HG03064 (cell line): Measurements from ENCODE around the gene ABO.
"Not testable (repeated sequence)": the region's sequence is repeated elsewhere in the genome, so short reads cannot be mapped to it uniquely, and the experiment has no call there.

ENCODE experiments used
- ATAC-seq: cut with Tn5 transposase; IDR thresholded peaks from one replicate; pipeline ENCODE4 v1.9.1; 2021; ENCODE audit warnings: low read depth; ENCODE audit not compliant: unreplicated experiment

The ABO gene

DNA sequence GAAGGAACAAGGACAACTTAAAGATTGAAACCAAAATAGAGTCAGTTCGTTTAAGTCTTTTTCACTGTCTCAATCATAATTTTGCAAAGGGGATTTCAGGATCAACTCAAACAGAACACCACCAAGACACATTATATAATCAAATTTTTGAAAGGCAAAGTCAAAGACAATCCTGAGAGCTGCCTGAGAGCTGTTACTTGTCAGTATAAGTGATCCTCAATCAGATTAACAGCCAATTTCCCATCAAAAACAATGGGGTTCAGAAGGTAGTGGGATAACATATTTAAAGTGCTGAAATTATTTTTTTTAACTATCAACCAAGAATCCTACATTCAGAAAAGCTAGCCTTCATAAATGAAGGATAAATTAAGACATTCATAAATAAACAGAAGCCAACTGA is 19.3 kb upstream of the ABO start:
- no peak for ATAC-seq

DNA sequence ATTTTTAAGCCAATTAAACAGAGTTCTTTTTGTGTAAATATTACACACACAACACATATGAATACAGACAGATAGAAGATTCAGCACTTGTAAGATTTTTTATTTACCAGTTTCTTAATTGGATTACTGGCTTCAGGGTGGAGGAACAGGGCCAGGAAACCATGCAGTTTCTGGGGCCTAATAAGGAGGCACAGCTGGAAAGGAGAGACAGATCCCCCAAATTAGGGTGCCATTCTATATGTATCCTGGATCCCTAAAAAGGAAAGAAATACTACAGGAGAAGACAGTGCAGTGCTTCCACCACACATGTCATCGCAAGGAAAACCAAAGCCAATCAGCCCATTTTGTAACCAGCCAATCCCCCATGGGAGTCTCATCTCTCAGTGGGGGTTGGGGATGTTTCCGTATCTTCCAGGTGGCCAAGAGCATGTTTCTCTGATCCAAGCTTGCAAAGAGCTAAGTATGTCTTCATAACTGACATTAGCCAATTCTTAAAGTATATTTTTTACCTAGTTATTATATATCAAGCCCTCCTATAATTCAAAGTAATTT is 15.8 kb upstream of the ABO start:
- ATAC-seq: no peak

DNA sequence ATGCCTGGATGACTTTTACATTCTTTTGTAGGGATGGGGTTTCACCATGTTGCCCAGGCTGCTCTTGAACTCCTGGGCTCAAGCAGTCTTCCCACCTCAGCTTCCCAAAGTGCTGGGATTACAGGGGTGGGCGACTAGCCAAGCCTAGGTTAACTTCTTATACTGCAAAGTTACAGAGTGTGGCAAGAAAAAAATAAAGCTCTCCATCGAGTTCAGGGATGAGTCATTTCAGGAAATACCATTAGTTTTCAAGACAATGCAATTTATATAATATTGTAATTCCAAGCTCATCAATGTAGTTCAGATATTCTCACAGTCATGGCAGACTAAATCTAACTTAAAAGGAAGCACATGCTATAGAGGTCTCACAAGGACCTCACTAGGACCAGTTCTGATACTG is 11.5 kb upstream of the ABO start:
- ATAC-seq: no peak

DNA sequence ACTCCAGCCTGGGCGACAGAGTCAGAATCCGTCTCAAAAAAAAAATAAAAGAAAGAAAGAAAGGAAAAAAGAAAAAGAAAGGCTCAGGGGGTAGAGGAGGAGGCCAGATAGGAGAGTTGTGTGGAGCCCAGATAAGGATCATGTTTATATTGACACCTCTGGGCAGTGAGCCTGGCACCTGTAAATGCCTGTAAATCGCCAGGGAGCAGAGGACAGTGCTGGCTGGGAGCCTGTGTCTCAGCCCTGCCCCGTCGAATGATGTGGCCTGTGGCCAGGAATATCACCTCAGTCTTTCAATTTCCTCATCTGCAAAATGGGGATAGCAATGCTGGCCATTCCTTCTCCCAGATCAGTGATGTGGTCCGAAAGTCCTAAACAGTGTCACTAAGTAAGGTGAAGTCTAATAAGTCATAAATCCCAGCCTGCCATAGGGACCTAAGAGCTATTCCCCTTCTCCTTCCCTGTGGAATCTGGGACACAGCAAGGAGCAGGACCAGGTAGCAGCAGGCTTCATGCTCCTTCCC is 10.3 kb upstream of the ABO start:
- no peak for ATAC-seq

DNA sequence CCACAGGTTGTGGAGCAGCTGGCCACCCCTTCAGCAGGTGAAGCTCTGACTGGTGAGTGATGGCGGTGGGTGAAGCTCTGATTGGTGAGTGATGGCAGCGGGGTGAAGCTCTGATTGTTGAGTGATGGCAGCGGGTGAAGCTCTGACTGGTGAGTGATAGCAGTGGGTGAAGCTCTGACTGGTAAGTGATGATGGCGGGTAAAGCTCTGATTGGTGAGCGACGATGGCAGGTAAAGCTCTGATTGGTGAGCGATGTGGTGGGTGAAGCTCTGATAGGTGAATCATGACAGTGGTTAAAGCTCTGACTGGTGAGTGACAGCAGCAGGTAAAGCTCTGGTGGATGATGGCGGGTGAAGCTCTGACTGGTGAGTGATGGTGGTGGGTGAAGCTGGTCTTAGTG is 9.4 kb upstream of the ABO start:
- ATAC-seq: no peak

DNA sequence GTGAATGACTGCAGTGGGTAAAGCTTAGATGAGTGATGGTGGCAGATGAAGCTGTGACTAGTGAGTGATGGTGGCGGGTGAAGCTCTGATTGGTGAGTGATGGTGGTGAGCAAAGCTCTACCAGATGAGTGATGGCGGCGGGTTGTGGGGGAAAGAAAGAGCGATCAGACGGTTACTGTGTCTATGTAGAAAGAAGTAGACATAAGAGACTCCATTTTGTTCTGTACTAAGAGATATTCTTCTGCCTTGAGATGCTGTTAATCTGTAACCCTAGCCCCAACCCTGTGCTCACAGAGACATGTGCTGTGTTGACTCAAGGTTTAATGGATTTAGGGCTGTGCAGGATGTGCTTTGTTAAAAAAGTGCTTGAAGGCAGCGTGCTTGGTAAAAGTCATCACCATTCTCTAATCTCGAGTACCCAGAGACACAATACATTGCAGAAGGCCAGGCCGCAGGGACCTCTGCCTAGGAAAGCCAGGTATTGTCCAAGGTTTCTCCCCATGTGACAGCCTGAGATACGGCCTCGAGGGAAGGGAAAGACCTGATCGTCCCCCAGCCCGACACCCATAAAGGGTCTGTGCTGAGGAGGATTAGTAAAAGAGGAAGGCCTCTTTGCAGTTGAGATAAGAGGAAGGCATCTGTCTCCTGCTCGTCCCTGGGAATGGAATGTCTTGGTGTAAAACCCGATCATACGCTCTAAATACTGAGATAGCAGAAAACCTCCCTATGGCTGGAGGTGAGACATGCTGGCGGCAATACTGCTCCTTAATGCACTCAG is 8.4 kb upstream of the ABO start:
- ATAC-seq: not testable (repeated sequence)

DNA sequence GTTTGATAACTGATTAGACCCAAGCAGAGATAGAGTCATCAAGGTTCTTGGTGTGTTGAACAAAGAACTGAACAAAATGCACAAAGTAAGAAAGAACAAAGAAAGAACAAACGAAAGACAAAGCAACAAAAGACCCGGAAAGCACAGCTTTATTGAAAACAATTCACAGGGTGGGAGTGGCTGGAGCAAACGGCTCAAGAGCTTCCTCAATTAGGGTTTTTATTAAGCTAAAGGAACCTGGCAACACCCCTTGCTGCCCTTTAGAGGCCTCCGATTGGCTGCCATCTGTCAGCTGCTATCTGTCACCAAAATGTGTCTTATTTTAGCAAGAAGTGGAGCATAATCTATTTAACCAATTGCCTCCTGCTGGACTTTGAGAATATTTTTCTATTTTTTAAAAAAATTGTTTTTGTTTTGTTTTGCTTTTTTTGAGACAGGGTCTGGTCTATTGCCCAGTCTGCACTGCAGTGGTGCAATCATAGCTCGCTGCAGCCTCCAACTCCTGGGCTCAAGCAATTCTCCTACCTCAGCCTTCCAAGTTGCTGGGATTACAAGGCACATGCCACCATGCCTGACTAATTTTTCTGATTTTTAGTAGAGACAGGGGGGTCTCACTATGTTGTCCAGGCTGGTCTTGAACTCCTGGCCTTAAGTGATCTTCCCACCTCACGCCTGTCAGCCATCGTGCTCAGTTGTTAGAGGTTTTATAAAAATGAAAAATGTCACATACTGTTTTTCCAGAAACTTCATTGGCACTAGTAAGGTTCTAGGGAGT is 7.7 kb upstream of the ABO start:
- no peak for ATAC-seq

DNA sequence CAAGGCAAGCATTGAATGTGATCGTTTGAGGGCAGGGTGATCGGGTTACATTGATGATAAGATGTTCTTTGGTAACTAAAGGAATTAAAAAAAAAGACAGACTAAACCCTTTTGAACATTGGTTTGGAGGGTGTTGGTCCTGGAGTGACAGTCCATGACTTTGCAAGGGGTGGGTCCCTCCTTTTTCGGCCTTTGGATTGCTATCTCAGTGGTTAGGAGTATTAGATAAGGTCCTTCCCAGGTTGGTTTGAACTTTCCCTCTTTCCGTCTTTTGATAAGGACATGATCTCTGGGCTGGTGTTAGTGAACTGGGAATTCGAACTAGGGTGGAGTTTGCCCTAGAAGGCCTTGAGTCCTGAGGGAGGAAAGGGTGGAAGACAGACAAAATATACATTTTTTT is 5.4 kb upstream of the ABO start:
- no peak for ATAC-seq

DNA sequence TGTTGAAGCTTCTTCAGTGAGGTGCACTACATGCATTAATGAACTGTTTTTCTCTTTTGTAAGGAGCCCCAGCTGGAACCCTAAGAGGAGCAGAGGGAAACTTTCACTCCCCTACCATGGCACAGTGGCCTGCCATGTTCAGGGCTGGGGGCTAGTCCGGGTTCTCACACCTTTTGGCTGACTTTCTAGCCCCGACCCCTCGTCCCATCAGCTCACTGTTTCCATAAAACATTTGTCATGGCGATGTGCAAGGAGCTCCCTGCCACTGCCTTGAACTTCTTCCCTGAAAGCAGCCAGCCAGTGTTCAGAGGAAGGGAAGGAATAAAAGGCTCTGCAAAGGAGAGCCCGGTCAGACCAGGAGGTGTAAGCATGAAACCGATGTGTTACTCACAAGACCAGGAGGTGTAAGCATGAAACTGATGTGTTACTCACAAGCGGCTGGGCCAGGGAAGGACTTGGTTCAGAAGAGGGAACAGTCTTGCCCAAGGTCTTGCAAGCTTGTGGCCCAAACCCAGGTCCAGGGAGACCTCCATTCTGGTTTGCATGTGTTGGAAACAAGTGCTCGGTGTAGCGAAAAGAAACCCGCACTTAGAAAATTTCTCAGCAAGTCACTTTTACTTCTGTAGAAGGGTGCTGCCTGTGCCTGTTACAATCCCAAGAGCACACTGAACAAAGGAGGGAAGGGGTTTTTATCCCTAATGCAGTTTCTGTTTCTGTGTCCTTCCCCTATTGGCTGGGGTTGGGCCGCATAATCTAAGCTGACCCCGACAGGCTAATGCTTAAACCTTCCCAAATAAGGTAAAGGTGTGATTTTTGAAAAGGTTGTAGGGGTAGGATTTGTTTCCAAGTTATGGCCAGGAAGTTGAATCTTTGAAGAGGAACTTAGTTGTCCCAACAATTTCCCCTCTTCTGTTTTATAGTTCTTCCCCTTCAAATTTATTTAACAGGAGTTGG is 3.4 kb upstream of the ABO start:
- ATAC-seq: no peak

DNA sequence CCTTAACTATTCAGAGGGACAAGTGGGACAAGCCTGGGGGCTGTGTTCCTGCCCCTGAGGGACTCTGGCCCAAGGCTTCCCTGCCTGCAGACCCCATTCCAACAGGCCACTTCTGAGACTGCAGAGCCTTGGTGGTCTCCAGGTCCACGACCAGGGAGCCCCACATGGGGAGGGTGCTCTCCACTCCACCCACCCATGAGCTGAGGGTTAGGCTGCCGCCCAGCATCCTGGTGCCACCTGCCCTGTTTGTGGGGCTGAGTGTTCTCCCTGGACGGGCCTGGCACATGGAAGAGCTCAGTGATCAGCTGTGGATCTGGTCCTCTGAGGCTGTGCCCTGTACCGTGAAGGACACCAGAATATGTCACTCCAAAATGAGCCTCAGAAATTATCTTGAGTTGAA is 2.5 kb upstream of the ABO start:
- ATAC-seq: no peak

DNA sequence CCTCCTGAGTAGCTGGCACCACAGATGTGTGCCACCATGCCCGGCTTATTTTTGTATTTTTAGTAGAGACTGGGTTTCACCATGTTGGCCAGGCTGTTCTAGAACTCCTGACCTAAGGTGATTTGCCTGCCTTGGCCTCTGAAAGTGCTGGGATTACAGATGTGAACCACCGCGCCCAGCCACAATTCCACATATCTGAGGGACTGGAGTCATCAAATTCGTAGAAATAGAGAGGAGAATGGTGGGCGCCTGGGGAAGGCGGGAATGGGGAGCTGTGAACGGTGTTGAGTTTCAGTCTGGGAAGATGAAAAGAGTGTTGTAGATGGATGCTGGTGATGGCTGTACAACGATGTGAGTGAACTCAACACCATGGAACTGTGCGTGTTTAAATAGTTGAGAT is 1.9 kb upstream of the ABO start:
- no peak for ATAC-seq

DNA sequence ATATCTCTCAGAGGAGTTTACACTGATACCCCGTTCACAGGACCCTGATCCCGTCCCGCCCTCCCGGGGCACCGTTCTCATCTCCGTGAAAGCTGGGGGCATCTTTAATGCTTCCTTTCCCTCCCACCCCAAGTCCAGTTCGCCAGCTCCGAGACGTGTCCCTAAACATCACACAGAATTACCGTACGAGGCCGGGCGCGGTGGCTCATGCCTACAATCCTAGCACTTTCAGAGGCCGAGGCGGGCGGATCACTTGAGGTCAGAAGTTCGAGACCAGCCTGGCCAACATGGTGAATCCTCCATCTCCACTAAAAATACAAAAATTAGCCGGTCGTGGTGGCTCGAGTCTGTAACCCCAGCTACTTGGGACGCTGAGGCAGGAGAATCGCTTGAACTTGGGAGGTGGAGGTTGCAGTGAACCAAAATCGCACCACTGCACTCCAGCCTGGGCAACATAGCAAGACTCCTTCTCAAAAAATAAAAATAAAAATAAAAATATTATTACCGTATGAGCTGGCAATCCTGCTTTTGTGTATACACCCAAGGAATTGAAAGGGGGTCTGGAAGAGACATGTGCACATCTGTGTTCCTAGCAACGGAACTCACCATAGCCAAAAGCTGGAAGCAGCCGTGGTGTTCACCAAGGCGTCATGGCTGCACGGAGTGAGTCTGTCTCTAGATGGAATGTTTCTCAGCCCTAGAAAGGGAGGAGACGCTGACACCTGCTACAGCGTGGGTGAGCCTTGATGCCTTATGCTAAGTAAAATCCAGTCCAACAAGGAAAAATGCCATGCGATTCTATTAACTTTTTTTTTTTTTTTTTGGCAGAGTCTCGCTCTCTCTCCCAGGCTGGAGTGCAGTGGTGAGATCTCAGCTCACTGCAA is 1.2 kb upstream of the ABO start:
- ATAC-seq: no peak

DNA sequence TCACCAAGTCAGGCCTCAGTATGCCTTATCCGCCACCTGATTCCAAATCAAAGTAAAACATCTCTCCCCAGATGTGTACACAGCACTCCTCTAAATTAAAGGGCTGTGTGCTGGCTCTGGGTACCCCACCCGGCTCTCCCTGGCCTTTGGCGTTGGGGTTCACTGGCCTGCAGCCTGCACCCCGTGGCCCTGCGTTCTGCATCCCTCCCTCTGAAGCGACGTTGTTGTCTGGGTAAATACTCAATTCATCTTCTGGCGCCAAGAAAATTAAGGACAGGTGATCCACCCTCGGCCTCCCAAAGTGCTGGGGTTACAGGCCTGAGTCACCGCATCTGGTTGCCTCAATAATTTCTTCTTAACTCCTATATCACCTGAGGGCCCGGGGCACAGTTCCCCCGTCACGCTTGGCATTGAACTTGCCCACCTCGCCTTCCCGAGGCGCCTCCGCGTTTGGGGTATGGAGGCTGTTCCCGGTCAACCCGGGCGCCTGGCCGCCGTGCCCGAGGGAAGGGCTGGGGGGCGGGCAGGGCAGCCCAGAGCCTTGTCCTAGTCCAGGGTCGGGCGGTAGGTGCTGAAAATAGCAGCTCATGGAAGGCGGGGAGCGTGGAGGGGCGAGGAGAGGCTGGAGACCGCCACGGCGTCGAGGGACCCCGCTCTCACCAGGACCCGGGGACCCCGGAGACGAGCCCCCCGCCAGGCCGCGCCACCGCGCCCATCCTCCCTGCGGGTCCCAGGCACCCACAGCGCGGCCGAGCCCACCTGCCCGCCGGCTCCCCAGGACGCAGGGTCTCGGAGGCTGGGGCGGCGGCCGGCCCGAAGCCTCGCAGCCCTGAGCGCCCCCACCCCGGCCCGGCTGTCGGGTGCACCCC is 531 bp downstream of the ABO start:
- ATAC-seq: no peak

DNA sequence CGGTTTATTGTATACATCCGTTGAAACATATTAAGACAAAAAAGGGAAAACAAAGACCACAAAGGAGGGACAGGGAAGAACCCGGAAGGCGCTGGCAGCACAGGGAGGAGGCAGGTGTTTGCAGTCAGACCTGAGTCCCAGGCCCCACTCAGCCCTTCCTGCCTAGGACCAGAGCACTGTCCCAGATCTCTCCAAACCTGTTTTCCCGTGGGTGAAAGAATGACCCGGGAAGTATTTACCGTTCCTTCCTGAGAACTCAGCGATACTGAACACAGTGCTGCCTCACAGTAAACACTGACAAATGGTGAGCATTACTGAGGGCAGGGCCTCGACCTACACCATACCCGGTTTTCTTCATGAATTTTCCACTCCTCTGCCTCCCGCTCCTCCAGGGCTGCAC is 1.2 kb downstream of the ABO start:
- no peak for ATAC-seq

DNA sequence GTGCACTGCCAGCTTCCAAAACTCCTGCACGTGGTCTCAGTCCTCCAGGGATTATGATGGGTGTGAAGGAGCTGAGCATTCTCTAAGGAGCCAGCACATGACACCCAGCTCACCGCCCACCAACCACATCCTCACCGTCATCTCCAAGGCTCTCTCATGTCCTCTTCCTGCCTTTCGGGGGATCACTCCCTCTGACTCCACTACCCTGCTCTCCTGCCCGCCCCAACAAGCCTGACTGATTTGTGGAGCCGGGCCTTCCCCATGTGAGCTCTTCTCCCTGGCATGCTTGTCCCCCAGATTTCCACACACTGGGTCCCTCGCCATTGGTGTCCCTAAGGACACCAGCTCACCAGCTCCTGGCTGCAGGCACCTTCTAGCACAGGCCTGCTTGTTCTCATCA is 1.9 kb downstream of the ABO start:
- no peak for ATAC-seq

DNA sequence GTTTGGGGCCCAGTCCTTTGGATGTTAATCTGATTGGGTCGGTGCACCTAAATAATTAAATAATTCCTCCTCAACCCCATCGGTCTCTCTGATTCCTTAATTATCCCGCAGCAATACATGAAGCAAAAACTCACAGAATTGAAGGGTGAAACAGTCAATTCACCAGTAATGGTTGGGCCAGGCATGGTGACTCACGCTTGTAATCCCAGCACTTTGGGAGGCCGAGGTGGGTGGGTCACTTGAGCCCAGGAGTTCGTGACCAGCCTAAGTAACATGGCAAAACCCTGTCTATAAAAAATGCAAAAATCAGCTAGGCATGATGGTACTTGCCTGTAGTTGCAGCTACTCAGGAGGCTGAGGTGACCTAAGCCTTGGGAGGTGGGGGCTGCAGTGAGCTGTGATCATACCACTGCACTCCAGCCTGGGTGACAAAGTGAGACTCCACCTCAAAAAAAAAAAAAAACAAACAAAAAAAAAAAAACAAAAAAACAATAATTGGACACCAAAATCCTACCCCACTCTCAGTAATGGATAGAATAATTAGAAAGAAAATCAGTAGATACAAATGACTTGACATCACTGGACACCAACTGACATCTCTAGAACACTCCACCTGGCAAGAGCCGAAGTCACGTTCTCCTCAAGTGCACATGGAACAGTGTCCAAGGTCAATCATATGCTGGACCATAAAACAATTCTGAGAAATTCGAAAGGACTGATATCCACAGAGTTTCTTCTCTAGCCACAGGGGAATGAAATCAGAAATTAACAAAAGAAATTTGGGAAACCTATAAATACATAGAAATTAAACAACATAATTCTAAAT is 5.3 kb downstream of the ABO start:
- ATAC-seq: no peak

DNA sequence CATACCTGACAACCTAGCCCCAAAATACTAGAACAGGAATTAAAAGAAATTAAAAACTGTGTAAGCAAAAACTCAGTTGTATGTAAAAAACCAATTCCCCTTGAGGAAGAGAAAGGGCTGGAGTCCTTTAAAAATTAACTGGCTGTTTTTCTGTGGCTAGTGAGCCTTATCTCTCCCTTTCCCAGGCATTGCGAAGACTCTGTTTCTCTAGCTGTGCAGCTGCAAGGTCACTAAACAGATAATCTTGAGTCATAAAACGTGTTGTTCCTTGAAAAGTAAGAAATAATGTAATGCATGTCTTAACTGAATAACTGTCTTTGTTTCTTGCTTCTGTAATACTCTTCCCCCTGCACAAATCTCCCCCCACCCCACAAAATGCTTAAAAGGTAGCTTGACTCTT is 5.9 kb downstream of the ABO start:
- ATAC-seq: not testable (repeated sequence)
